Activated CD4-positive, alpha-beta T cell treated with anti-CD3 and anti-CD28 coated beads, Interleukin-2, amount 10 ng/mL, durations not matched to agents 7 days and 5 days (primary cell): ENCODE results near the gene MMP19. TPM values are rescaled to one million over a fixed set of nuclear protein-coding genes. Genes with fewer than 3 reads are reported as not detected.

Source experiments
- CTCF ChIA-PET: fragments of 350-600 bp; sonication (Branson Sonifier 250); formaldehyde crosslinking; loops from one replicate; lab custom pipeline; 2021; ENCODE audit warnings: antibody characterized with exemption; lab: Charles Lee
- POLR2A ChIA-PET: fragments of 350-600 bp; sonication (Branson Sonifier 250); formaldehyde crosslinking; loops from one replicate; lab custom pipeline; 2021; ENCODE audit warnings: antibody characterized with exemption; lab: Charles Lee
- DNase-seq: peaks from one replicate; pipeline ENCODE4 v3.0.0-alpha.2; 2020
- H3K27ac Mint-ChIP-seq: one replicate; pipeline ENCODE4 v1.8.0; 2021; ENCODE audit warnings: mild to moderate bottlenecking, moderate library complexity, mixed read lengths
- H3K27me3 Mint-ChIP-seq: one replicate; pipeline ENCODE4 v1.8.0; 2021; ENCODE audit warnings: mixed read lengths
- H3K36me3 Mint-ChIP-seq: one replicate; pipeline ENCODE4 v1.8.0; 2021; ENCODE audit warnings: low read depth, mixed read lengths
- H3K4me1 Mint-ChIP-seq: one replicate; pipeline ENCODE4 v1.8.0; 2021; ENCODE audit warnings: mixed read lengths
- H3K4me3 Mint-ChIP-seq: one replicate; pipeline ENCODE4 v1.8.0; 2021; ENCODE audit warnings: mild to moderate bottlenecking, moderate library complexity, mixed read lengths
- H3K9me3 Mint-ChIP-seq: one replicate; pipeline ENCODE4 v1.8.0; 2021; ENCODE audit warnings: mixed read lengths
- total RNA-seq, 2 experiments: library from RNA; stranded (reverse); gene quantifications; one replicate each; pipeline ENCODE4 v1.2.3, GENCODE V29; 2021

Gene MMP19
- total RNA-seq, 2 experiments from 2014 or later = not detected

- no peak overlapping the region for H3K27ac Mint-ChIP-seq
- H3K4me1 Mint-ChIP-seq = no peaks in the 10 kb centered on the region
- DNase-seq = no peak
- H3K36me3 Mint-ChIP-seq = no peaks in the 10 kb centered on the region
- peaks cover 16% of the 10 kb centered on the region for H3K27me3 Mint-ChIP-seq
- ChIA-PET POLR2A (no interaction called here), CTCF (interaction anchor here (1.1 kb wide), 1 partner anchor 64 kb away, joined by 3 read pairs; no protein-coding TSS in a partner anchor)
- H3K4me3 Mint-ChIP-seq = no peak overlapping the region
- H3K9me3 Mint-ChIP-seq = no peaks in the 10 kb centered on the region
Measured at GRCh38 chr12:55852740-55853139, 10.0 kb upstream of the MMP19 start.

- no peaks in the 10 kb centered on the region for H3K9me3 Mint-ChIP-seq
- no peaks in the 10 kb centered on the region for H3K4me1 Mint-ChIP-seq
- H3K36me3 Mint-ChIP-seq = no peaks in the 10 kb centered on the region
- no peak for DNase-seq
- H3K4me3 Mint-ChIP-seq = no peak overlapping the region
- H3K27me3 Mint-ChIP-seq = peaks cover 16% of the 10 kb centered on the region
- ChIA-PET POLR2A (no interaction called here), CTCF (no interaction called here)
- H3K27ac Mint-ChIP-seq = no peak overlapping the region
Measured at GRCh38 chr12:55850893-55851292, 8.2 kb upstream of the MMP19 start.

GRCh38 chr12:55850401-55850800 lies 7.7 kb upstream of the MMP19 start:
- Mint-ChIP-seq H3K27ac (no peak overlapping the region), H3K4me3 (no peak overlapping the region), H3K36me3 (no peaks in the 10 kb centered on the region), H3K4me1 (no peaks in the 10 kb centered on the region), H3K9me3 (no peaks in the 10 kb centered on the region), H3K27me3 (peaks cover 16% of the 10 kb centered on the region)
- CTCF ChIA-PET = interaction anchor here (0.6 kb wide), 1 partner anchor 1644 kb away, joined by 3 read pairs; no protein-coding TSS in a partner anchor
- no peak for DNase-seq
- POLR2A ChIA-PET = no interaction called here

- Mint-ChIP-seq H3K27ac (no peak overlapping the region), H3K4me3 (no peak overlapping the region), H3K27me3 (peaks cover 16% of the 10 kb centered on the region), H3K36me3 (no peaks in the 10 kb centered on the region), H3K4me1 (no peaks in the 10 kb centered on the region), H3K9me3 (no peaks in the 10 kb centered on the region)
- DNase-seq = no peak
- ChIA-PET POLR2A (no interaction called here), CTCF (interaction anchor here (0.6 to 0.7 kb wide), 2 partner anchors 141 to 1645 kb away, joined by 3 read pairs; no protein-coding TSS in a partner anchor)
Measured at GRCh38 chr12:55849616-55850343, 7.0 kb upstream of the MMP19 start.

- no peaks in the 10 kb centered on the region for H3K4me1 Mint-ChIP-seq
- H3K4me3 Mint-ChIP-seq = no peak overlapping the region
- no peak overlapping the region for H3K27ac Mint-ChIP-seq
- ChIA-PET POLR2A (no interaction called here), CTCF (interaction anchor here (0.6 to 2.1 kb wide), 6 partner anchors 9 to 962 kb away, joined by 4 to 8 read pairs (median 5); partner anchors contain the start of gene DNAJC14)
- peaks cover 13% of the 10 kb centered on the region for H3K27me3 Mint-ChIP-seq
- H3K9me3 Mint-ChIP-seq = no peaks in the 10 kb centered on the region
- DNase-seq = no peak
- no peaks in the 10 kb centered on the region for H3K36me3 Mint-ChIP-seq
Measured at GRCh38 chr12:55847603-55848291, 5.0 kb upstream of the MMP19 start.

- no peaks in the 10 kb centered on the region for H3K9me3 Mint-ChIP-seq
- no peak overlapping the region for H3K27ac Mint-ChIP-seq
- H3K4me3 Mint-ChIP-seq = no peak overlapping the region
- DNase-seq = no peak
- H3K36me3 Mint-ChIP-seq = no peaks in the 10 kb centered on the region
- peaks cover 10% of the 10 kb centered on the region for H3K27me3 Mint-ChIP-seq
- ChIA-PET POLR2A (interaction anchor here (0.6 kb wide), 1 partner anchor 129 kb away, joined by 3 read pairs; no protein-coding TSS in a partner anchor), CTCF (interaction anchor here (0.6 to 2.1 kb wide), 5 partner anchors 9 to 39 kb away, joined by 4 to 8 read pairs (median 5); partner anchors contain the start of gene DNAJC14)
- H3K4me1 Mint-ChIP-seq = no peaks in the 10 kb centered on the region
Measured at GRCh38 chr12:55847033-55847432, 4.3 kb upstream of the MMP19 start.

GRCh38 chr12:55845785-55846496 lies 3.2 kb upstream of the MMP19 start:
- POLR2A ChIA-PET = no interaction called here
- H3K9me3 Mint-ChIP-seq = no peaks in the 10 kb centered on the region
- CTCF ChIA-PET = interaction anchor here (0.6 to 2.1 kb wide), 3 partner anchors 10 to 46 kb away, joined by 3 to 5 read pairs (median 4); no protein-coding TSS in a partner anchor
- H3K27ac Mint-ChIP-seq = no peak overlapping the region
- no peak overlapping the region for H3K4me3 Mint-ChIP-seq
- H3K27me3 Mint-ChIP-seq = peaks cover 7% of the 10 kb centered on the region
- no peaks in the 10 kb centered on the region for H3K4me1 Mint-ChIP-seq
- no peaks in the 10 kb centered on the region for H3K36me3 Mint-ChIP-seq
- DNase-seq = no peak

GRCh38 chr12:55845361-55845760 lies 2.6 kb upstream of the MMP19 start:
- POLR2A ChIA-PET = no interaction called here
- Mint-ChIP-seq H3K27me3 (peaks cover 3% of the 10 kb centered on the region), H3K4me1 (no peaks in the 10 kb centered on the region), H3K4me3 (no peak overlapping the region), H3K36me3 (no peaks in the 10 kb centered on the region), H3K27ac (no peak overlapping the region), H3K9me3 (no peaks in the 10 kb centered on the region)
- no peak for DNase-seq
- CTCF ChIA-PET = interaction anchor here (0.6 to 1.9 kb wide), 2 partner anchors 41 to 47 kb away, joined by 3 to 4 read pairs; no protein-coding TSS in a partner anchor

- H3K4me1 Mint-ChIP-seq = no peaks in the 10 kb centered on the region
- H3K27me3 Mint-ChIP-seq = no peaks in the 10 kb centered on the region
- no peak for DNase-seq
- no peaks in the 10 kb centered on the region for H3K36me3 Mint-ChIP-seq
- H3K9me3 Mint-ChIP-seq = no peaks in the 10 kb centered on the region
- POLR2A ChIA-PET = no interaction called here
- no peak overlapping the region for H3K4me3 Mint-ChIP-seq
- no peak overlapping the region for H3K27ac Mint-ChIP-seq
- CTCF ChIA-PET = interaction anchor here (1.9 kb wide), 1 partner anchor 41 kb away, joined by 4 read pairs; no protein-coding TSS in a partner anchor
Measured at GRCh38 chr12:55844961-55845360, 2.2 kb upstream of the MMP19 start.

- POLR2A ChIA-PET = no interaction called here
Measured at GRCh38 chr12:55843431-55843830, 695 bp upstream of the MMP19 start.

GRCh38 chr12:55840581-55841351 lies 2.0 kb downstream of the MMP19 start:
- POLR2A ChIA-PET = no interaction called here
- CTCF ChIA-PET = interaction anchor here (0.6 to 0.9 kb wide), 2 partner anchors 84 to 86 kb away, joined by 3 to 5 read pairs; no protein-coding TSS in a partner anchor

More at GRCh38 chr12:55843431-55843830, 695 bp upstream of the MMP19 start:
- Mint-ChIP-seq H3K36me3 (no peaks in the 10 kb centered on the region), H3K27me3 (no peaks in the 10 kb centered on the region), H3K4me1 (no peaks in the 10 kb centered on the region), H3K9me3 (no peaks in the 10 kb centered on the region), H3K27ac (no peak overlapping the region), H3K4me3 (no peak overlapping the region)
- CTCF ChIA-PET = interaction anchor here (1.1 kb wide), 2 partner anchors 15 to 82 kb away, joined by 3 read pairs; no protein-coding TSS in a partner anchor
- no peak for DNase-seq

More at GRCh38 chr12:55840581-55841351, 2.0 kb downstream of the MMP19 start:
- Mint-ChIP-seq H3K27me3 (no peaks in the 10 kb centered on the region), H3K27ac (no peak overlapping the region), H3K36me3 (no peaks in the 10 kb centered on the region), H3K4me3 (no peak overlapping the region), H3K4me1 (no peaks in the 10 kb centered on the region), H3K9me3 (no peaks in the 10 kb centered on the region)
- DNase-seq = no peak
